Gastroesophageal sphincter (tissue), 3 donors: ENCODE measurements around the gene PDLIM7.

Source experiments
- POLR2A ChIP-seq, 2 donors: fragments of 450-650 bp; IDR thresholded peaks; one replicate each; pipeline ENCODE4 v1.6.1; 2017; ENCODE audit warnings: antibody characterized with exemption in 2 of 2, mild to moderate bottlenecking in 2 of 2, moderate library complexity in 1 of 2
- TF ChIP-seq, protein P1 (sequence below), 4 experiments: fragments of 200-600 bp in 2 of 4; fragments of 450-650 bp in 2 of 4; sonication (generic) in 1 of 4; IDR thresholded peaks; one replicate each; pipeline ENCODE4 v1.5.1; 2017 to 2019; ENCODE audit warnings: antibody characterized with exemption in 4 of 4, mild to moderate bottlenecking in 2 of 4, moderate library complexity in 2 of 4

DNA sequence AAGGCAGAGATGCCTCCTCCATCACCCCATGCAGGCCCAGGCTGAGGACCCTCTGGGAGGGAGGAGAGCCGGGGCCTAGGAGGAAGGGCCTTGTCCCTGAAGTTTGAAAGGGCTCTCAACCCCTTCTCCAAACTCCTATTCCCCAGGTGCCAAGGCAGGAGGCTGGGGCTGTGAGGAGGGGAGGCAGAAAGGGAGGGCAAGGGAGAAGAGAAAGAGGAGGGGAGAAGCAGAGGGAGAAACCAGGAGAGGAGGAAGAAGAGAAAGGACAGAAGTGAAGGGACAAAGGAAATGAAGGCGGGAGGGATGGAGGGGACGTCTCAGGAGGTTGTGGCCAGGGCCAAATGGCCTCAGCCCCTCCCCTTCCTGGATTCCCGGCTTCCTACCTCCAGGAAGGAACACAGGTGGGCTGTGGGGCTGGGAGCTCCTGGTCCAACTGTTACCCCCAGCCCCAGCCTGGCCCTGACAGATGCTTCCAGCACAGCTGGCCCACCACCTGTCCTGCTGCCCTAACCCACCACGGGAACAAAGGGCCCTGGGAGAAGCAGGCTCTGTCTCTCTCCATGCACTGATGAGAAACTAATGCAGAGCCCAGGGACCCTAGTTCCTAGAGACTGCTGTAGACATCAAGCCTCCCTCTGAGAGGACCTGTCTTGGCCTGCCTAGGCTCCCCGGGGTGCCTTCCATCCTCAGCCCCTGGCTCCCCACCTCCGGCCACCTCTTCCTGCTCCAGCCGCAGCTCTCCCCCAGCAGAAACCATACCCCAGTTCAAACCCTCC lies 27.5 kb downstream of the PDLIM7 start:
- no peak for TF ChIP-seq POLR2A (IDR thresholded peaks at IDR 0.05)
- TF ChIP-seq, protein P1, sequence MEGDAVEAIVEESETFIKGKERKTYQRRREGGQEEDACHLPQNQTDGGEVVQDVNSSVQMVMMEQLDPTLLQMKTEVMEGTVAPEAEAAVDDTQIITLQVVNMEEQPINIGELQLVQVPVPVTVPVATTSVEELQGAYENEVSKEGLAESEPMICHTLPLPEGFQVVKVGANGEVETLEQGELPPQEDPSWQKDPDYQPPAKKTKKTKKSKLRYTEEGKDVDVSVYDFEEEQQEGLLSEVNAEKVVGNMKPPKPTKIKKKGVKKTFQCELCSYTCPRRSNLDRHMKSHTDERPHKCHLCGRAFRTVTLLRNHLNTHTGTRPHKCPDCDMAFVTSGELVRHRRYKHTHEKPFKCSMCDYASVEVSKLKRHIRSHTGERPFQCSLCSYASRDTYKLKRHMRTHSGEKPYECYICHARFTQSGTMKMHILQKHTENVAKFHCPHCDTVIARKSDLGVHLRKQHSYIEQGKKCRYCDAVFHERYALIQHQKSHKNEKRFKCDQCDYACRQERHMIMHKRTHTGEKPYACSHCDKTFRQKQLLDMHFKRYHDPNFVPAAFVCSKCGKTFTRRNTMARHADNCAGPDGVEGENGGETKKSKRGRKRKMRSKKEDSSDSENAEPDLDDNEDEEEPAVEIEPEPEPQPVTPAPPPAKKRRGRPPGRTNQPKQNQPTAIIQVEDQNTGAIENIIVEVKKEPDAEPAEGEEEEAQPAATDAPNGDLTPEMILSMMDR (IDR thresholded peaks at IDR 0.05), result no peak
